Heart right ventricle (tissue), 16 donors: ENCODE results near the gene BEST3. TPM values are rescaled to one million over a fixed set of nuclear protein-coding genes. Genes with fewer than 3 reads are reported as not detected.

Experiments used
- ATAC-seq, 8 donors: fragments of 200-7000 bp; cut with Tn5 transposase; one replicate each; pipeline ENCODE4 v1.9.1; 2020; ENCODE audit warnings: mild to moderate bottlenecking in 8 of 8, moderate library complexity in 8 of 8, moderate number of reproducible peaks in 1 of 8
- DNase-seq, 2 donors: peaks; one replicate each; pipeline ENCODE4 v3.0.0-alpha.2; 2020
- H3K27ac ChIP-seq, 10 donors: fragments of 200-600 bp; sonication (generic) in 2 of 10; one replicate each; pipeline versions ENCODE4 v1.5.0 to v1.8.0; 2020 to 2022; ENCODE audit warnings: mild to moderate bottlenecking in 3 of 10
- H3K27me3 ChIP-seq, 7 donors: fragments of 200-600 bp; one replicate each; pipeline ENCODE4 v1.8.0; 2021 to 2022; ENCODE audit warnings: mild to moderate bottlenecking in 2 of 7
- H3K36me3 ChIP-seq, 9 donors: fragments of 200-600 bp; sonication (generic) in 1 of 9; one replicate each; pipeline versions ENCODE4 v1.5.0 to v1.8.0; 2020 to 2022; ENCODE audit warnings: mild to moderate bottlenecking in 2 of 9
- H3K4me1 ChIP-seq, 9 donors: fragments of 200-600 bp; sonication (generic) in 1 of 9; one replicate each; pipeline versions ENCODE4 v1.5.0 to v1.8.0; 2020 to 2022; ENCODE audit warnings: mild to moderate bottlenecking in 4 of 9
- H3K4me3 ChIP-seq, 10 donors: fragments of 200-600 bp; sonication (generic) in 2 of 10; one replicate each; pipeline versions ENCODE4 v1.5.0 to v1.8.0; 2020 to 2022; ENCODE audit warnings: mild to moderate bottlenecking in 7 of 10, moderate library complexity in 2 of 10
- H3K9me3 ChIP-seq, 11 donors: fragments of 200-600 bp in 10 of 11; sonication (generic) in 2 of 11; one replicate each; pipeline versions ENCODE4 v1.5.0 to v1.8.0; 2013 to 2022; ENCODE audit warnings: mild to moderate bottlenecking in 2 of 11, control low read depth in 1 of 11, moderate library complexity in 1 of 11
- CTCF ChIP-seq, 9 donors: fragments of 200-600 bp; sonication (generic) in 2 of 9; IDR thresholded peaks; one replicate each; pipeline versions ENCODE4 v1.5.0 to v1.8.0; 2021 to 2022; ENCODE audit warnings: antibody characterized with exemption in 9 of 9, mild to moderate bottlenecking in 5 of 9, moderate library complexity in 1 of 9
- WGBS, 2 donors: extraction: QIAGEN DNeasy Blood & Tissue Kit; methylation state at CpG; one replicate each; pipeline ENCODE4 v1.1.7; 2013; ENCODE audit warnings: inconsistent platforms in 1 of 2; 5-methylcytosine and 5-hydroxymethylcytosine counted together
- intact Hi-C, 10 donors: fragments of 100-400 bp; cut with DNase I; formaldehyde crosslinking; loops; one replicate each; pipeline versions ENCODE4 v1.11.1 to v1.14.2; 2022
- polyA plus RNA-seq, 2 donors: library from polyadenylated mRNA; stranded (reverse); fragments of 200-250 nt; gene quantifications; one replicate each; pipeline ENCODE4 v1.2.3, GENCODE V29; 2013
- total RNA-seq, 10 donors: library from RNA; stranded (reverse); fragmentation: NEBNext Ultra II Directional in 3 of 10; extraction: Animal tissue kit (Norgen Biotek cat#: 25700) in 3 of 10; gene quantifications; one replicate each; pipeline versions ENCODE4 v1.2.1 to v1.2.4, GENCODE V29; 2021 to 2023
- donor health status: Arrhythmogenic right ventricular cardiomyopathy.
- donor health status: ischemic (EF 13 %, LVEDD 7.1; RV severe dilation, severe dysfunction).
- donor health status: healthy with polysubstance abuse.
- donor health status: DM: no; HTN: yes; CAD: no.
- donor health status: DM: no; HTN: no; CAD: no.
- donor health status: ischemic (EF 25% LVEDD 6.9; RV normal size, moderate dysfunction).
- donor health status: ischemic (EF 25% LVEDD 5.7; RV mildly dilated, moderate dysfunction).
- donor health status: healthy.
- donor health status: DM: yes; HTN: yes; CAD: no.
- donor health status: Ischemic cardiomyopathy.
- donor health status: ischemic (EF 35%, LVEDD 5.7; RV mildly dilated, moderate dysfunction).
- donor health status: nonischemic (EF 11% LVEDD 7.7; RV severe dilation, severe dysfunction).
- donor health status: DM: yes; HTN: yes; CAD: no.
- donor health status: PGD.
- donor health status: ischemic (EF 29% LVEDD 5.4; RV normal size, mild dysfunction).
- donor health status: nonischemic (EF 23%, LVEDD 6.1; RV moderate dilation, normal function).

The BEST3 gene
- total and polyA plus RNA-seq, 12 donors: 0.07 to 0.64 (median 0.35) TPM; not detected in 3

DNA sequence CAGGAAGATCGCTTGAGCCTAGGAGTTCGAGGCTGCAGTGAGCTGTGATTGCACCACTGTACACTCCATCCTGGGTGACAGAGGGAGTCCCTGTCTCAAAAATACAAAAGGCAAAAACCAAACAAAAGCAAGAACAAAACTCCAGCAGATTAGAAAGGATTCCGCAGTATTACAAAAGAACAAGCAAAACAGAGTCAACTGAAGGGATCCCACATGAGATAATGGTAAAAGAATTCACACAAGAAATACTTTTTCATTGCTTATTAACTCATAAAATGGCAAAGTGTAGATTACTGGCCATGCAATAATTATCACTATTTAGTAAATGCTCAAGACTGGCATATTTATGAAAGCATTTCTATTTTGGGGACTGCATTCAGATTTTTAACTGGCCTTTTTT is 35.4 kb downstream of the BEST3 start:
- DNase-seq (no peak), ATAC-seq (no peak)
- Histone ChIP-seq H3K4me3 (no peak overlapping the region), H3K9me3 (no peaks in the 10 kb centered on the region), H3K27ac (no peak overlapping the region), H3K36me3 (no peaks in the 10 kb centered on the region), H3K4me1 (peaks cover 0 to 11% (median 0%) of the 10 kb centered on the region in 9 donors), H3K27me3 (no peaks in the 10 kb centered on the region)
- no peak for TF ChIP-seq CTCF (IDR thresholded peaks at IDR 0.05)
- WGBS, 2 donors: 92 to 94% methylated on average over 3 of the region's 3 CpGs
- intact Hi-C loops: no loop called here

DNA sequence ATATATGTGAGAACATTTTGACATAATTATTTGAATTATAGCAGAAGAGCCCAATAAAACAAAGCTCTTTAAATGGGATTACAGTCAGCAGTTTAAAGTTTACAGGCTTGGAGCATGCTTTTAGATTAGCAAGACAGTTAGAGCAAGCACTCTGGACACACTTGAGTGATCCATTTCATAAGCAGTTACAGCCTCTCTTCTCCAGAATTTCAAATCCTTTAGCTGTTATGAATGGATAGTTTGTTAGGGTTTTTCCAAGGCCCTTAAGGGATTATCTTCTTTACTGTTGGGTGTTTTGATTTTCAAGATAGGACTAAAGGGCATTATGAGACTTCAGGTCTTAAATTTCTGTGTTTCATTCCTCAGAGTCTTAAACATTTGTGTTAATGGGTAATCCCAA is 36.3 kb downstream of the BEST3 start:
- Histone ChIP-seq H3K27ac (no peak overlapping the region), H3K36me3 (no peaks in the 10 kb centered on the region), H3K4me1 (peaks cover 0 to 11% (median 0%) of the 10 kb centered on the region in 9 donors), H3K27me3 (no peaks in the 10 kb centered on the region), H3K9me3 (no peaks in the 10 kb centered on the region), H3K4me3 (no peak overlapping the region)
- TF ChIP-seq CTCF (IDR thresholded peaks at IDR 0.05): no peak
- ATAC-seq (no peak), DNase-seq (no peak)
- intact Hi-C loops: no loop called here

GRCh38 chr12:69661386-69661785 is 37.7 kb downstream of the BEST3 start:
- DNase-seq: no peak
- peak in 2 of 8 donors; percentile 17 to 24 for ATAC-seq
- intact Hi-C loops: no loop called here

GRCh38 chr12:69660164-69660863 is 38.8 kb downstream of the BEST3 start:
- Histone ChIP-seq H3K27ac (no peak overlapping the region), H3K9me3 (no peaks in the 10 kb centered on the region), H3K36me3 (no peaks in the 10 kb centered on the region), H3K27me3 (no peaks in the 10 kb centered on the region), H3K4me1 (peaks cover 0 to 17% (median 0%) of the 10 kb centered on the region in 9 donors), H3K4me3 (no peak overlapping the region)
- intact Hi-C loops: no loop called here
- DNase-seq (no peak), ATAC-seq (no peak)
- no peak for TF ChIP-seq CTCF (IDR thresholded peaks at IDR 0.05)
- 88 to 92% methylated on average over 1 of the region's 1 CpG for WGBS, 2 donors

More at GRCh38 chr12:69661386-69661785, 37.7 kb downstream of the BEST3 start:
- Histone ChIP-seq H3K4me1 (peaks cover 0 to 7% (median 0%) of the 10 kb centered on the region in 9 donors), H3K36me3 (no peaks in the 10 kb centered on the region), H3K9me3 (no peaks in the 10 kb centered on the region), H3K27me3 (no peaks in the 10 kb centered on the region), H3K27ac (no peak overlapping the region), H3K4me3 (no peak overlapping the region)
- WGBS, 2 donors: 61 to 66% methylated on average over 4 of the region's 4 CpGs
- TF ChIP-seq CTCF (IDR thresholded peaks at IDR 0.05): no peak
